H1 (cell line): Measurements from ENCODE around the gene SHH. TPM values are rescaled to one million over a fixed set of nuclear protein-coding genes. Genes with fewer than 3 reads are reported as not detected.

Experiments
- CTCF ChIA-PET: fragments of 300-600 bp; sonication (Branson Sonifier 250); formaldehyde crosslinking; loops from one replicate; lab custom pipeline; 2021; ENCODE audit not compliant: partially characterized antibody; lab: Charles Lee
- POLR2A ChIA-PET: fragments of 300-600 bp; sonication (Branson Sonifier 250); formaldehyde crosslinking; loops from one replicate; lab custom pipeline; 2021; ENCODE audit warnings: inconsistent platforms; ENCODE audit not compliant: partially characterized antibody; lab: Charles Lee
- DNase-seq, 2 experiments: peaks; one replicate each; pipeline versions ENCODE4 v3.0.0 to v3.0.0-alpha.2; 2010 to 2022; ENCODE audit warnings: low spot score in 2 of 2, low read depth in 1 of 2, mixed read lengths in 1 of 2
- FAIRE-seq: peaks from 2 replicates; lab custom pipeline; 2011; peaks lifted over from hg19 to GRCh38; lab: Jason Lieb, UNC
- H2AFZ ChIP-seq: 2 replicates; pipeline ENCODE4 v1.8.1; 2012; ENCODE audit warnings: low read length, inconsistent platforms
- H2AK5ac ChIP-seq: 2 replicates; pipeline ENCODE4 v1.6.1; 2013; ENCODE audit warnings: low read depth, low read length
- H2BK120ac ChIP-seq: replicated peaks from 2 replicates; pipeline ENCODE3; 2013; ENCODE audit warnings: low read depth, low read length, inconsistent platforms
- H2BK12ac ChIP-seq: 2 replicates; pipeline ENCODE4 v1.6.1; 2013; ENCODE audit warnings: low read depth, low read length
- H2BK15ac ChIP-seq: 2 replicates; pipeline ENCODE4 v1.6.1; 2013; ENCODE audit warnings: low read length
- H2BK20ac ChIP-seq: 2 replicates; pipeline ENCODE4 v1.6.1; 2013; ENCODE audit warnings: low read length
- H2BK5ac ChIP-seq: 2 replicates; pipeline ENCODE4 v1.6.1; 2013; ENCODE audit warnings: low read depth, low read length
- H3K14ac ChIP-seq: 2 replicates; pipeline ENCODE4 v1.6.1; 2013; ENCODE audit warnings: inconsistent platforms; ENCODE audit not compliant: insufficient read length
- H3K18ac ChIP-seq: 2 replicates; pipeline ENCODE4 v1.6.1; 2013; ENCODE audit warnings: low read length; ENCODE audit errors: extremely low read depth
- H3K23ac ChIP-seq: 2 replicates; pipeline ENCODE4 v1.6.1; 2013; ENCODE audit warnings: inconsistent platforms; ENCODE audit not compliant: insufficient read length
- H3K23me2 ChIP-seq: 2 replicates; pipeline ENCODE4 v1.6.1; 2013; ENCODE audit warnings: low read depth, low read length
- H3K27ac ChIP-seq: 2 replicates; pipeline ENCODE4 v1.6.1; 2011; ENCODE audit warnings: low read depth, low read length, inconsistent platforms
- H3K27me3 ChIP-seq, 4 experiments: replicated peaks in 1 of 4; 1 replicate in 1 of 4; 2 replicates in 3 of 4; pipeline versions ENCODE4 v1.6.1 to v1.8.1; 2011 to 2013; ENCODE audit warnings: low read length in 3 of 4, mild to moderate bottlenecking in 3 of 4, inconsistent platforms in 2 of 4, mixed read lengths in 2 of 4, moderate library complexity in 1 of 4; ENCODE audit not compliant: control insufficient read depth in 3 of 4, insufficient read depth in 3 of 4; ENCODE audit errors: extremely low read depth in 1 of 4
- H3K36me3 ChIP-seq, 4 experiments: 2 replicates each; pipeline versions ENCODE4 v1.6.1 to v1.8.1; 2011 to 2013; ENCODE audit warnings: mild to moderate bottlenecking in 4 of 4, low read length in 3 of 4, moderate library complexity in 2 of 4, control low read depth in 1 of 4, inconsistent platforms in 1 of 4; ENCODE audit not compliant: insufficient read depth in 4 of 4, control insufficient read depth in 2 of 4
- H3K4ac ChIP-seq: replicated peaks from 2 replicates; pipeline ENCODE3; 2013; ENCODE audit warnings: low read length, low read depth, mixed read lengths, inconsistent platforms; ENCODE audit not compliant: insufficient read length
- H3K4me1 ChIP-seq, 4 experiments: replicated peaks in 1 of 4; 1 replicate in 1 of 4; 2 replicates in 3 of 4; pipeline versions ENCODE4 v1.6.1 to v1.8.1; 2011 to 2013; ENCODE audit warnings: low read length in 3 of 4, inconsistent platforms in 2 of 4, mixed read lengths in 1 of 4; ENCODE audit not compliant: insufficient read depth in 4 of 4, control insufficient read depth in 3 of 4
- H3K4me2 ChIP-seq, 2 experiments: 2 replicates each; pipeline versions ENCODE4 v1.6.1 to v1.8.1; 2011 to 2013; ENCODE audit warnings: low read depth in 2 of 2, low read length in 2 of 2, control low read depth in 1 of 2, inconsistent platforms in 1 of 2, mild to moderate bottlenecking in 1 of 2; ENCODE audit not compliant: insufficient read depth in 1 of 2
- H3K4me3 ChIP-seq, 4 experiments: fragments of 200-600, 300-600 bp in 1 of 4; sonication (generic), shearing (Covaris generic), sonication (Bioruptor Twin) in 1 of 4; 2 replicates each; pipeline versions ENCODE4 v1.5.1 to v1.8.1; 2011 to 2016; ENCODE audit warnings: low read length in 4 of 4, low read depth in 3 of 4, control low read depth in 2 of 4, inconsistent platforms in 2 of 4, mild to moderate bottlenecking in 2 of 4, mixed read lengths in 1 of 4, moderate library complexity in 1 of 4; ENCODE audit not compliant: insufficient read depth in 2 of 4; ENCODE audit errors: extremely low read depth in 1 of 4
- H3K56ac ChIP-seq: replicated peaks from 2 replicates; pipeline ENCODE3; 2013; ENCODE audit warnings: low read depth, mild to moderate bottlenecking, mixed read lengths, low read length, inconsistent platforms; ENCODE audit not compliant: insufficient read length
- H3K79me1 ChIP-seq: 2 replicates; pipeline ENCODE4 v1.6.1; 2013; ENCODE audit warnings: low read depth, low read length, control low read depth
- H3K79me2 ChIP-seq, 2 experiments: 2 replicates each; pipeline versions ENCODE4 v1.6.1 to v1.8.1; 2012 to 2013; ENCODE audit warnings: low read length in 2 of 2, mild to moderate bottlenecking in 2 of 2, inconsistent platforms in 1 of 2; ENCODE audit not compliant: insufficient read depth in 2 of 2, control insufficient read depth in 1 of 2
- H3K9ac ChIP-seq, 4 experiments: replicated peaks in 1 of 4; 1 replicate in 1 of 4; 2 replicates in 3 of 4; pipeline versions ENCODE4 v1.6.1 to v1.8.1; 2011 to 2013; ENCODE audit warnings: low read depth in 3 of 4, low read length in 3 of 4, control low read depth in 2 of 4, mild to moderate bottlenecking in 2 of 4, moderate library complexity in 2 of 4, inconsistent platforms in 1 of 4; ENCODE audit errors: extremely low read depth in 1 of 4
- H3K9me3 ChIP-seq, 2 experiments: 2 replicates each; pipeline versions ENCODE4 v1.6.1 to v1.8.1; 2012 to 2013; ENCODE audit warnings: mild to moderate bottlenecking in 2 of 2, moderate library complexity in 2 of 2, control low read depth in 1 of 2, inconsistent platforms in 1 of 2, low read depth in 1 of 2, low read length in 1 of 2, mixed read lengths in 1 of 2; ENCODE audit not compliant: insufficient read depth in 2 of 2
- H4K20me1 ChIP-seq, 2 experiments: replicated peaks in 1 of 2; 2 replicates each; pipeline versions ENCODE3 to v1.8.1; 2011 to 2013; ENCODE audit warnings: inconsistent platforms in 2 of 2, low read length in 2 of 2, mild to moderate bottlenecking in 1 of 2; ENCODE audit not compliant: insufficient read depth in 2 of 2, control insufficient read depth in 1 of 2
- H4K5ac ChIP-seq: 2 replicates; pipeline ENCODE4 v1.6.1; 2013; ENCODE audit warnings: low read length, low read depth, mixed read lengths, inconsistent platforms; ENCODE audit not compliant: insufficient read length
- H4K8ac ChIP-seq: 2 replicates; pipeline ENCODE4 v1.8.0; 2013; ENCODE audit warnings: mild to moderate bottlenecking, moderate library complexity, low read length, inconsistent platforms; ENCODE audit not compliant: insufficient read depth; ENCODE audit errors: extremely low read depth
- H4K91ac ChIP-seq: replicated peaks from 2 replicates; pipeline ENCODE3; 2013; ENCODE audit warnings: low read length, mixed read lengths, inconsistent platforms; ENCODE audit not compliant: insufficient read length
- CHD2 ChIP-seq: IDR thresholded peaks from 2 replicates; pipeline ENCODE4 v1.6.1; 2012; ENCODE audit warnings: low read length, improper control_type of control experiment
- CTBP2 ChIP-seq: IDR thresholded peaks from 2 replicates; pipeline ENCODE4 v1.7.0; 2011; ENCODE audit warnings: borderline replicate concordance, mild to moderate bottlenecking, moderate library complexity, mixed read lengths, low read length; ENCODE audit not compliant: insufficient read depth, insufficient read length
- JUND ChIP-seq: IDR thresholded peaks from 2 replicates; pipeline ENCODE4 v1.6.1; 2011; ENCODE audit warnings: mild to moderate bottlenecking, improper control_type of control experiment, low read length
- NANOG ChIP-seq: IDR thresholded peaks from 2 replicates; pipeline ENCODE4 v1.6.1; 2011; ENCODE audit warnings: low read length, low read depth, mild to moderate bottlenecking, inconsistent platforms; ENCODE audit not compliant: insufficient read depth, poor library complexity, severe bottlenecking
- NRF1 ChIP-seq: IDR thresholded peaks from 2 replicates; pipeline ENCODE4 v1.6.1; 2011; ENCODE audit warnings: mild to moderate bottlenecking, low read depth, low read length, improper control_type of control experiment
- RBBP5 ChIP-seq: IDR thresholded peaks from 2 replicates; pipeline ENCODE4 v1.7.1; 2012; ENCODE audit warnings: low read depth, mild to moderate bottlenecking, inconsistent platforms, low read length, moderate library complexity, borderline replicate concordance
- SP1 ChIP-seq: IDR thresholded peaks from 2 replicates; pipeline ENCODE4 v1.6.1; 2011; ENCODE audit warnings: low read depth, low read length
- SRF ChIP-seq: IDR thresholded peaks from 2 replicates; pipeline ENCODE4 v1.6.1; 2011; ENCODE audit warnings: mild to moderate bottlenecking, low read depth, low read length, moderate library complexity
- SUZ12 ChIP-seq: fragments of 200-600 bp; sonication (generic); IDR thresholded peaks from 2 replicates; pipeline ENCODE4 v1.6.1; 2012; ENCODE audit warnings: mild to moderate bottlenecking, inconsistent platforms, low read length, moderate library complexity, mixed read lengths
- TBP ChIP-seq: IDR thresholded peaks from 2 replicates; pipeline ENCODE4 v1.6.1; 2011; ENCODE audit warnings: low read depth, low read length, improper control_type of control experiment
- WGBS, 2 experiments: shearing (Covaris generic) in 1 of 2; methylation state at CpG; one replicate each; pipeline versions ENCODE4 v1.1.6 to v1.1.7; 2013 to 2015; ENCODE audit warnings: low lambda C conversion rate in 2 of 2, mixed read lengths in 2 of 2, inconsistent platforms in 1 of 2, low coverage in 1 of 2, missing lambda C conversion rate in 1 of 2; ENCODE audit not compliant: insufficient replicate concordance in 2 of 2, insufficient coverage in 1 of 2, insufficient read length in 1 of 2; ENCODE audit errors: extremely low coverage in 1 of 2, missing lambda C conversion rate in 1 of 2; 5-methylcytosine and 5-hydroxymethylcytosine counted together
- polyA plus RNA-seq, 7 experiments: library from polyadenylated mRNA; depleted of rRNA in 3 of 7; stranded (reverse) in 5 of 7; unstranded in 2 of 7; fragments of >200 nt in 5 of 7; fragments of 200-250 nt in 2 of 7; gene quantifications; 1 replicate in 5 of 7; 2 replicates in 1 of 7; 4 replicates in 1 of 7; pipeline versions ENCODE4 v1.2.1 to v1.2.3, GENCODE V29; 2011 to 2013; ENCODE audit warnings: missing spikeins in 2 of 7, mixed read lengths in 2 of 7
- total RNA-seq: library from RNA; stranded (reverse); fragmentation: NEBNext Ultra II Directional; extraction: Animal tissue kit (Norgen Biotek cat#: 25700); gene quantifications from 2 replicates; pipeline ENCODE4 v1.2.1, GENCODE V29; 2021
- TF ChIP-seq, protein P1 (sequence below): IDR thresholded peaks from 2 replicates; pipeline ENCODE4 v1.6.1; 2011; ENCODE audit warnings: low read depth, mild to moderate bottlenecking, low read length; ENCODE audit not compliant: insufficient read depth
- TF ChIP-seq, protein P2 (sequence below): IDR thresholded peaks from 2 replicates; pipeline ENCODE4 v1.6.1; 2011; ENCODE audit warnings: low read length, improper control_type of control experiment

The SHH gene
- total and polyA plus RNA-seq, 2 of the 8 experiments (the other 6 are each of a cell fraction or from before 2014, with no cell fraction given), result not detected

DNA sequence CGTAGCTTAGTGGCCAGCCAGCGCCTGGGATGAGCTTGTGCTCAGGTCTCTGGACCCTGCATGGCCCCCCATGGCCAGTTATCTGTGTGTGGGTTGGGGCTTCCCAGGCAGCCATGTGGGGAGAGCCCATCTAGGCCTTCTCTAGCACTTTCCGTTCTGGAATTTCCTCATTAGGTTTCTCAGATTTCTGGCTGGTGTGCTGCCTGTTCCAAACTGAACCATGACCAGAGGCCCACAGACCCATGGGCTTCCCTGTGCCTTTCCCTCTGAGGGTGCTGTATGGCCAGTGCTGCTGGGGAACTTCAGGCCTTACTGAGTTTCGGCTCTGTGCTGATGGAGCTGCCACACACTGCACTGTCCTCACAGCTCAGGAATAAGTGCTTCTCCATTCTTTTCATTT lies 50.2 kb downstream of the SHH start:
- Histone ChIP-seq H4K20me1 (peaks cover 0 to 15% of the 10 kb centered on the region in 2 experiments), H3K79me1 (peaks cover 13% of the 10 kb centered on the region), H4K91ac (no peak overlapping the region), H4K5ac (no peak overlapping the region), H3K4me3 (no peak overlapping the region), H4K8ac (no peak overlapping the region), H3K9ac (no peak overlapping the region), H3K36me3 (peaks cover 5 to 19% (median 15%) of the 10 kb centered on the region in 4 experiments; a peak in 5 of 8 replicates), H3K9me3 (peaks cover 3 to 6% of the 10 kb centered on the region in 2 experiments; a peak in 2 of 4 replicates), H2BK12ac (no peak overlapping the region), H3K4me1 (peaks cover 2 to 6% (median 3%) of the 10 kb centered on the region in 4 experiments; a peak in 6 of 7 replicates), H2AFZ (no peak overlapping the region), H2BK20ac (no peak overlapping the region), H2BK5ac (no peak overlapping the region), H3K4ac (no peak overlapping the region), H3K4me2 (no peak overlapping the region), H2BK120ac (no peak overlapping the region), H3K23me2 (no peaks in the 10 kb centered on the region), H2AK5ac (no peak overlapping the region), H3K14ac (no peak overlapping the region), H3K56ac (no peak overlapping the region), H3K79me2 (peaks cover 3 to 51% of the 10 kb centered on the region in 2 experiments; a peak in 3 of 4 replicates), H3K27me3 (no peaks in the 10 kb centered on the region), H3K18ac (no peak overlapping the region), H2BK15ac (no peak overlapping the region), H3K27ac (0 out of 2 replicates have a peak overlapping the region, but pooled peaks have one; percentile 6), H3K23ac (no peak overlapping the region)
- POLR2A ChIA-PET, result no interaction called here
- FAIRE-seq (no peak), DNase-seq (no peak)
- CTCF ChIA-PET, result interaction anchor here (1.3 to 2.6 kb wide), 2 partner anchors 9 to 163 kb away, joined by 5 to 11 read pairs; no protein-coding TSS in a partner anchor
- WGBS, 2 experiments, result 98% methylated on average over 4 of the region's 4 CpGs; no CpG with 5 or more reads in 1 of the 2 experiments
- TF ChIP-seq, protein P1, sequence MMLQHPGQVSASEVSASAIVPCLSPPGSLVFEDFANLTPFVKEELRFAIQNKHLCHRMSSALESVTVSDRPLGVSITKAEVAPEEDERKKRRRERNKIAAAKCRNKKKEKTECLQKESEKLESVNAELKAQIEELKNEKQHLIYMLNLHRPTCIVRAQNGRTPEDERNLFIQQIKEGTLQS, result no peak
- no peak for TF ChIP-seq SUZ12
- TF ChIP-seq, protein P2, sequence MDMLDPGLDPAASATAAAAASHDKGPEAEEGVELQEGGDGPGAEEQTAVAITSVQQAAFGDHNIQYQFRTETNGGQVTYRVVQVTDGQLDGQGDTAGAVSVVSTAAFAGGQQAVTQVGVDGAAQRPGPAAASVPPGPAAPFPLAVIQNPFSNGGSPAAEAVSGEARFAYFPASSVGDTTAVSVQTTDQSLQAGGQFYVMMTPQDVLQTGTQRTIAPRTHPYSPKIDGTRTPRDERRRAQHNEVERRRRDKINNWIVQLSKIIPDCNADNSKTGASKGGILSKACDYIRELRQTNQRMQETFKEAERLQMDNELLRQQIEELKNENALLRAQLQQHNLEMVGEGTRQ, result no peak
- no peak for TF ChIP-seq RBBP5
- TF ChIP-seq SP1, result no peak
- TF ChIP-seq NANOG, result no peak
- TF ChIP-seq CTBP2, result no peak
- no peak for TF ChIP-seq JUND
- no peak for TF ChIP-seq SRF
- no peak for TF ChIP-seq NRF1
- no peak for TF ChIP-seq TBP
- no peak for TF ChIP-seq CHD2
